ENCODE results near the gene URB1.
"Not testable (repeated sequence)": the region's sequence is repeated elsewhere in the genome, so short reads cannot be mapped to it uniquely, and the experiment has no call there.

Gene URB1

DNA sequence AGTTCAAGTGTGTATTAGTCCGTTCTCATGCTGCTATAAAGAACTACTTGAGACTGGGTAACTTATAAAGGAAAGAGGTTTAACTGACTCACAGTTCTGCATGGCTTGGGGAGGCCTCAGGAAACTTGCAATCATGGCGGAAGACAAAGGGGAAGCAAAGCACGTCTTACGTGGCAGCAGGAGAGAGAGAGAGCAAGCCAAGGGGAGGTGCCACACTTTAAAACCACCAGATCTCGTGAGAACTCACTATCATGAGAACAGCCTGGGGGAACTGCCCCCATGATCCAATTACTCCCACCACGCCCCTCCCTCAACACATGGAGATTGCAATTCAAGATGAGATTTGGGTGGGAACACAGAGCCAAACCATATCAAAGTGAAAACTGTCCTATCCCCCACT lies 109.8 kb downstream of the URB1 start:
- no peak for FAIRE-seq

DNA sequence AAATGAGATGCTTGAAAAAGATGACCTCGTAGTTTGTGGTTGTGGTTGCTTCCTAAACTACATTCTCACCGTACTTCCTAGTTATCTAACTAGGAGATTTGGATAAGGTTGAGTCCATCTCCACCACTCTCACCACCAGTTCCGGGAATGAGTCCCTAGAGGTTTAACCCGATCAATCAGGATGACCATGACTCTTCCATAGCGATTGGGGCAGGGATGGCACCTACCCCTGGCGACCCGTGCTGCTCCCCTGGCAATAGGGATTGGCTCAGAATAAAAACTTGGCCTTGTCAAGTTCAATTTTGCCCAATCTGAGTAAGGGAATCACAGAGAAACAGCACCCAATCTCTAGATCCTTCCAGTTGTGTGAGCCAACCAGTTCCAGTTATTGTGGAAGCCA lies 111.3 kb downstream of the URB1 start:
- no peak for FAIRE-seq

DNA sequence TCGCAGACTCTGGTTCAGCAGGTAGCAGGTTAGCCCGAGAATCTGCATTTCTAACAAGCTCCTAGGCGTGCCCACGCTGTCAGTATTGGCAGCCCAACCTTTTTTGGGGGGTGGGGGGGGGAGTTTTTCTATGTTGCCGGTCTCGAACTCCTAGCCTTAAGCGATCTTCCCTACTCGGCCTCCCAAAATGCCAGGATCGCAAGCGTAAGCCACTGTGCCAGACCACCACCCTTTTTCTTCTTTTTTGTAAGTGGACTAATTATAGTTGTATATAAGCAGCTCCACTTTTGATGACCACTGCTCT lies 113.5 kb downstream of the URB1 start:
- FAIRE-seq = no peak

DNA sequence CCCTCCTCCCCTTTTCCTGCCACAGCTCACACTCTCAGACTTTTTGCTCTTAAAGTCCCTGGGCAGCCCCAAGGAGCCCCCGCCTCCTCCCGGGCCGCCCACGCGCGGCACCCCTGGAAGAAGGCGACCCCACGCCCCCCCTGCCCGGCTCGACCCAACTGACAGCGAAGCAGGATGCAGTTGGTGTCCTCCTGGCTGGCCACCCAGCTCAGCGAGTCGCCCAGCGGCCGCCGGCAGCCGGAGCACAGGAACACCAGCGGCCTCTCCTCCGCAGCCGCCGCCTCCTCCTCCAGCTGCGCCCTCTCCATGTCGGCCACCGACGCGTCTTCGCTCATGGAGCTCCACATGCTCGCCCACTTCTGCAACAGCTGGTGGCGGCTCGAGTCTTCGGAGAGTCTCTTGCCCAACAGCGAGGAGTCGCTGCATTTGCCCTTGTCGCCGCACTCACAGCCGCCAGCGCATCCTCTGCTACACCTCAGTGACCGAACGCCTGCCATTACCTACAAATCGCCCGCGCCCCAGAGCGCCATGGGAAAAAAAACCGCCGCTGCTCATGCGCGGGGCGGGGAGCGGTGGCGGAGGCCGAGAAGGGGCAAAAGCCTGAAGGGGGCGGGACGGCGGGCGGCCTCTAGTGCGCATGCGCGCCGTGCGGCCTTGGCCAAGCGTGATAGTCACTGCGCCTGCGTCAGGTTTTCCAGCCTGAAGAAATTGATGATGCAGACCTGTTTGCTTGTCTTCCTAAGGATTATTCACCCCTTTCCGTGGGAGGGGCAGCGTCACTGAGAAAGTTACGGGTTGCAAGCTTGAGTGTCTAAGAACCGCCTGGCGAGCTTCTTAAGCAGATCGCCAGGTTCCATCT lies 114.1 kb downstream of the URB1 start, which contains the start of gene MIS18A:
Gene MIS18A (minus strand): TSS at position 532 of the 859 bp plus-strand sequence. CDS start 35 bp downstream, at position 497.
- peak; percentile 57 for FAIRE-seq

DNA sequence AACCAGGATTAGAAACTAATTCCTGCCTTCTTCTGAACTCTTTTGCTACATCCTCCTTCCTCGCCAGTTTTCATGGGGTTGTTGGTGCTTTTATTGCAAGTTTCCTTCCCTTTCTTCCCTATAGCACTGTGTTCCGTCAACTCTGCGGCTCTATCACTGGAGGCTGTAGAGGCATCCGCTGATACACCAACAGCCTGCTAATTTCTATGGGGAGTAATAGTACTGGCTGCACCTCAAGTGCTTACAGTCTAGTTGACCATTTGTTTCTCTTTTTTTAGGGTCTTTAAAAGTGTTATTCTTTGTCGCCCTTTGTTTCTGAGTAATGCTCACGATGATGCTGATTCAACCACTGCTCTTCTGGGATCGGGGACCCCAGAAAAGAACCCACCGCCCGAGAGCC lies 114.7 kb downstream of the URB1 start:
- FAIRE-seq = no peak

DNA sequence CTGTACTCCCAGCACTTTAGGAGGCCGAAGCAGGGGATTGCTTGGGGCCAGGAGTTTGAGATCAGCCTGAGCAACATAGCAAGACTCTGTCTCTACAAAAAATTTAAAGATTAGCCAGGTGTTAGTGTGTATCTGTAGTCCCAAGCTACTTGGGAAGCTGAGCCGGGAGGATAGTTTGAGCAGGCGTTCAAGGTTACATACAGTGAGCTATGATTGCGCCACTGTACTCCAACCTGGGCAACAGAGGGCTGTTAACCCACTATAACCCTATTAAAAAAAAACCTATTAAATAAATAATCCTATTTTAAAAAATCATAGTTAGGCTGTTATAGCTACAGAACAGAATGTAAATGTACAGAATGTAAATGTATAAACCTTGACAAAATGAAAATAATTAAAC lies 116.1 kb downstream of the URB1 start:
- no peak for FAIRE-seq

DNA sequence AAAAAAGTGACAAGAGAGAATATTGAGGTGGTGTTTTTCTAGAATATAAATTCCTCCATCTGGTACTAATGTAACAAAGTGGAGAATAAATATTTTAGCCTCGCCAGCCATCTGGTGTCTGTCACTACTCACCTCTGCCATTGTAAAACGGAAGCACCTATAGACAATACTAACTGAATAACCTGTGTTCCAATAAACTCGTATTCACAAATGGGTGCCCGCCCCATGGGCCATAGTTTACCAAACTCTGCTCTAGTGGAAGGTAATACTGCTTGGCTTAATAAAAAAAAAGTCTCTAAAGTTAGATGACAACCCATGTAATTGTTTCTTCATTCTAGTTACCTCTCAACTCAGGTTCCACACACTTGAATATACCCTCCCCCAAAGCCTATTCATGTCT lies 122.1 kb downstream of the URB1 start:
- FAIRE-seq = no peak

DNA sequence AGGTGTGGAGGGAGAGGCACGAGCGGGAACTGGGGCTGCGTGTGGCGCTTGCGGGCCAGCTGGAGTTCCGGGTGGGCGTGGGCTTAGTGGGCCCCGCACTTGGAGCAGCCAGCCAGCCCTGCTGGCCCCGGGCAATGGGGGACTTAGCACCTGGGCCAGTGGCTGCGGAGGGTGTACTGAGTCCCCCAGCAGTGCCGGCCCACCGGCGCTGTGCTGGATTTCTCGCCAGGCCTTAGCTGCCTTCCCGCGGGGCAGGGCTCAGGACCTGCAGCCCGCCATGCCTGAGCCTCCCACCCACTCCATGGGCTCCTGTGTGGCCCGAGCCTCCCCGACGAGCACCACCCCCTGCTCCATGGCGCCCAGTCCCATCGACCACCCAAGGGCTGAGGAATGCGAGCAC lies 127.5 kb downstream of the URB1 start:
- not testable (repeated sequence) for FAIRE-seq

DNA sequence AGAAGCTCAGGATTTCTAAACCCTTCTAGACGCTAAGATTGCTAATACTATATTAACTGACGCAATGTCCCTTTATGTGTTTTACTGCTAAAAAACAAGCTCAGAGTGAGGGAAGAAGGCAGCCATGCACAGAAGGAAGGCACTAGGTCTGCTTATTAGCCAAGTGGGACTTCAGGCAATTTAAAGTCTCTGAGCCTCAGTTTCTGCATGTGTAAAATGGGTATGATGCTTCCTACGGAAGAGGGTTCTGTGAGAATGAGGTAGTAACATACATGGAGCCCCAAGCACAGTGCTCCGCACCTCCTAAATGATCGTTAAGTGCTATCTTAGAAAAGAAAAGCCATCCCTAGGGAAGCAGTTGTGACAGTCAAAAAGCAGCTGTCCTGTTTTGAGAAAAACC lies 130.9 kb downstream of the URB1 start:
- FAIRE-seq = no peak
